ENCODE data around the gene TIMP2.

GRCh38 chr17:78823282-78824046 is 101.7 kb downstream of the TIMP2 start:
- TF ChIP-seq, protein P1, sequence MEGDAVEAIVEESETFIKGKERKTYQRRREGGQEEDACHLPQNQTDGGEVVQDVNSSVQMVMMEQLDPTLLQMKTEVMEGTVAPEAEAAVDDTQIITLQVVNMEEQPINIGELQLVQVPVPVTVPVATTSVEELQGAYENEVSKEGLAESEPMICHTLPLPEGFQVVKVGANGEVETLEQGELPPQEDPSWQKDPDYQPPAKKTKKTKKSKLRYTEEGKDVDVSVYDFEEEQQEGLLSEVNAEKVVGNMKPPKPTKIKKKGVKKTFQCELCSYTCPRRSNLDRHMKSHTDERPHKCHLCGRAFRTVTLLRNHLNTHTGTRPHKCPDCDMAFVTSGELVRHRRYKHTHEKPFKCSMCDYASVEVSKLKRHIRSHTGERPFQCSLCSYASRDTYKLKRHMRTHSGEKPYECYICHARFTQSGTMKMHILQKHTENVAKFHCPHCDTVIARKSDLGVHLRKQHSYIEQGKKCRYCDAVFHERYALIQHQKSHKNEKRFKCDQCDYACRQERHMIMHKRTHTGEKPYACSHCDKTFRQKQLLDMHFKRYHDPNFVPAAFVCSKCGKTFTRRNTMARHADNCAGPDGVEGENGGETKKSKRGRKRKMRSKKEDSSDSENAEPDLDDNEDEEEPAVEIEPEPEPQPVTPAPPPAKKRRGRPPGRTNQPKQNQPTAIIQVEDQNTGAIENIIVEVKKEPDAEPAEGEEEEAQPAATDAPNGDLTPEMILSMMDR (IDR thresholded peaks at IDR 0.05; ENCODE audit: poor library complexity): no peak
- TF ChIP-seq EZH2 (IDR thresholded peaks at IDR 0.05; ENCODE audit: borderline replicate concordance): no peak
- TF ChIP-seq EZH2phosphoT487 (IDR thresholded peaks at IDR 0.05; ENCODE audit: low read depth, severe bottlenecking, unreplicated experiment): no peak
